SK-N-MC (cell line): ENCODE measurements around the gene CPVL.

ENCODE experiments used
- DNase-seq: peaks from one replicate; pipeline ENCODE4 v3.0.0-alpha.2; 2011; ENCODE audit warnings: low read depth, low spot score
- H3K27ac ChIP-seq: fragments of 200-600 bp; sonication (generic); 2 replicates; pipeline ENCODE4 v1.5.1; 2016; ENCODE audit warnings: mixed run types
- H3K36me3 ChIP-seq: fragments of 200-600 bp; sonication (generic); 2 replicates; pipeline ENCODE4 v1.6.1; 2017; ENCODE audit warnings: antibody characterized with exemption, low read length, mixed read lengths; ENCODE audit not compliant: insufficient read depth
- H3K4me3 ChIP-seq: fragments of 200-600 bp; sonication (generic); 2 replicates; pipeline ENCODE4 v1.5.1; 2016
- H3K9ac ChIP-seq: fragments of 200-600 bp; sonication (generic); 2 replicates; pipeline ENCODE4 v1.8.0; 2017; ENCODE audit warnings: mixed run types, mixed read lengths; ENCODE audit not compliant: insufficient read length
- H3K9me3 ChIP-seq: fragments of 200-600 bp; sonication (generic); 2 replicates; pipeline ENCODE4 v1.6.1; 2017; ENCODE audit warnings: low read depth, mild to moderate bottlenecking, antibody characterized with exemption, low read length, moderate library complexity, mixed read lengths
- EZH2 ChIP-seq: fragments of 200-600 bp; sonication (generic); IDR thresholded peaks from one replicate; pipeline ENCODE4 v1.6.1; 2017; ENCODE audit warnings: antibody characterized with exemption
- FOXP2 ChIP-seq: optimal IDR thresholded peaks from 2 replicates; pipeline ENCODE3; 2011; ENCODE audit warnings: mild to moderate bottlenecking, moderate library complexity; ENCODE audit not compliant: insufficient read depth; ENCODE audit errors: extremely low read length, control extremely low read depth
- POLR2AphosphoS5 ChIP-seq: IDR thresholded peaks from 2 replicates; pipeline ENCODE4 v1.6.1; 2012; ENCODE audit warnings: mild to moderate bottlenecking, low read depth, low read length, borderline replicate concordance

The CPVL gene

DNA sequence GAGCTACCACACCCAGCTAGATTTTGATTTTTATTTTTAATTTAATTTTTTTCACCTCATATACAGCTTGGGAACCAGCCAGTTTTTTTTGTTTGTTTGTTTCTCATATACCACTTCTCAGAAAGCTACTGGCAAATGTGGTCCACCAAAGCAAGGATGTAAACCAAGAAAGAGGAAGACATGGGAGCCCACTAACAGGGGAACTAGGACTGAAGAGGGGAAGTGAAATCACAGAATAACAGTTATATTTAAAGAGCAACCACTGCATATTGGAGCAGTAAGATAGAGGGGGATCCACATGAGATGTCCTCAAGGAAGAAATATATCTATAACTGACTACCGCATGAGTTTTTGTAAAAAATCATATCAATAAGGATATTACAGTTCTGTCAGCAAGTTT, 10.5 kb downstream of the CPVL start:
- no peak for DNase-seq
- Histone ChIP-seq H3K27ac (no peak overlapping the region), H3K4me3 (no peak overlapping the region), H3K36me3 (no peaks in the 10 kb centered on the region), H3K9ac (no peak overlapping the region), H3K9me3 (peaks cover 2% of the 10 kb centered on the region; the same call in 1 of the 2 replicates)
- TF ChIP-seq FOXP2 (no peak), EZH2 (no peak), POLR2AphosphoS5 (no peak)

DNA sequence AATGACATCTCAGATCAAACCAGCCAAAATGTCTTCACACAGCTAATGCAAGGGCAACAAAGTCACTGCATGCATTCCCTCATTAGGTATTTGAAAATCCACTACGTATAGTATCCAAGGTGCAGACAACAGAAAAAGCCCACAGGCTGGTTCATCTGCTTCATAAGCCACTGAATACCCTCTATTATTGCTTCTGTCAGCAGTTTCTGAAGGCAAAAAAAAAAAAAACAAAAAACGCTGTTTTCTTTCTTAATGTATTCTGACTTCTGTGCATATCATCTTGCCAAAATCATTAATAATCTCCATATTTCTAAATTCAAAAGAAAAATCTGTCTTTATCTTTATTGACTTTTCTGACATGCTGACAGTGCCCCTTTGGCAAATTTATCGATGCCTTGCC, 13.4 kb downstream of the CPVL start:
- Histone ChIP-seq H3K4me3 (peak overlapping the region; percentile 16; the same call in 1 of the 2 replicates), H3K9ac (no peak overlapping the region), H3K9me3 (peaks cover 2% of the 10 kb centered on the region; the same call in 1 of the 2 replicates), H3K36me3 (no peaks in the 10 kb centered on the region), H3K27ac (peak overlapping the region; percentile 4; the same call in 1 of the 2 replicates)
- TF ChIP-seq EZH2 (no peak), FOXP2 (no peak), POLR2AphosphoS5 (no peak)
- DNase-seq, result no peak

DNA sequence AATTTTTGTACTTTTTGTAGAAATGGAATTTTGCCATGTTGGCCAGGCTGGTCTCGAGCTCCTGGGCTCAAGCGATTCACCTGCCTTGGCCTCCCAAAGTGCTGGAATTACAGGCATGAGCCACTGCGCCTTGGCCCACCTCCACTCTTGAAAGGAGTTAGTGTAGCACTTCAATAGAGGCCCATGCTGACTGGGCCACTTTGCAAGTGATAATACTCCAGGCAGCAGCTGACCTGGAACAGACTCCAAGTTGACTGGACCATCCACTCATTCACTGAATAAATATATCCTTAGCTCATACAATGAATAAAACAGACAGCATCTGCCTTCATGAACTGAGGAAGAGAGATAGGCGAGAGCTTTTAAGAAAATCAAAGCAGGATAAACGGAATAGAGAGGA, 14.7 kb downstream of the CPVL start:
- Histone ChIP-seq H3K36me3 (no peaks in the 10 kb centered on the region), H3K9ac (no peak overlapping the region), H3K9me3 (peaks cover 2% of the 10 kb centered on the region; the same call in 1 of the 2 replicates), H3K27ac (no peak overlapping the region), H3K4me3 (no peak overlapping the region)
- DNase-seq, result no peak
- no peak for TF ChIP-seq POLR2AphosphoS5
- TF ChIP-seq EZH2, result no peak
- no peak for TF ChIP-seq FOXP2

DNA sequence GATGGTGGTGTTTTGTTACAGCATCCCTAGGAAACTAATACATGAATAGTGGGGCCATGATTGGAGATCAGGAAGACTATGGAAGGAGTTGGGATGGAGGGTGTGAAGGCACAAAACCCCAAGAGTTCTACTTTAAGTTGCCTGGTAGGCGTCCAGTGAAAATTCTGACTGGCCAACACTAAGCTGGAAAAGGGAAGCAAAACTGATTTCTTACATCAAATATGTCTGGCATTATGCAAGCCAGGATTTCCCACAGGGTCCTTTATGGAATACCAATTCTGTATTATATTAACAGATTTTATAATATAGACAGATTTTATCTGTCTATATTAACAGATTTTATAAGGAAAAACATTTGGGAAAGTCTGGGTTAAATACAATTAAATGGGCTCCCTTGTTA, 16.2 kb downstream of the CPVL start:
- H3K4me3 ChIP-seq, result no peak overlapping the region
- TF ChIP-seq EZH2 (no peak), POLR2AphosphoS5 (no peak), FOXP2 (no peak)
- H3K9me3 ChIP-seq, result no peaks in the 10 kb centered on the region
- no peaks in the 10 kb centered on the region for H3K36me3 ChIP-seq
- DNase-seq, result no peak
- H3K27ac ChIP-seq, result no peak overlapping the region
- no peak overlapping the region for H3K9ac ChIP-seq

DNA sequence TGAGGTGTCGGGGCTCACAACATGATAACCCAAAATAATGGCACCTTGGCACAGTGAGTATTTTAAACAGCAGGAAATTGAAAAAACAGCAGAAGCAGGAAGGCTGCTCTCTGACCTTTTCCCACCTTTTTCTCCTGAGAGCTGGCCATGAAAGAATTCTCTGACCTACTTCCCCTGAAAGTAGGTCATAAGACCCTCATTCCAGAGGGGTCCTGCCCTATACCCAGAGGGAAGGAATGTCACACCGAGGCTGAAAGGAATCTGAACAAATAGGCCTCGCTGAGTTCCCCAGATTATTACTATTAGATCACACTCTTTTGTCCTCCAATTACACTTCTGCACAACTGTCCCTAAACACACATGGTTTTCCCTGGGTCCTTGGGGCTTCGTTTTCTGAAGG, 18.8 kb downstream of the CPVL start:
- Histone ChIP-seq H3K27ac (no peak overlapping the region), H3K36me3 (no peaks in the 10 kb centered on the region), H3K9ac (no peak overlapping the region), H3K9me3 (no peaks in the 10 kb centered on the region), H3K4me3 (no peak overlapping the region)
- TF ChIP-seq EZH2 (no peak), POLR2AphosphoS5 (no peak), FOXP2 (no peak)
- DNase-seq, result no peak

DNA sequence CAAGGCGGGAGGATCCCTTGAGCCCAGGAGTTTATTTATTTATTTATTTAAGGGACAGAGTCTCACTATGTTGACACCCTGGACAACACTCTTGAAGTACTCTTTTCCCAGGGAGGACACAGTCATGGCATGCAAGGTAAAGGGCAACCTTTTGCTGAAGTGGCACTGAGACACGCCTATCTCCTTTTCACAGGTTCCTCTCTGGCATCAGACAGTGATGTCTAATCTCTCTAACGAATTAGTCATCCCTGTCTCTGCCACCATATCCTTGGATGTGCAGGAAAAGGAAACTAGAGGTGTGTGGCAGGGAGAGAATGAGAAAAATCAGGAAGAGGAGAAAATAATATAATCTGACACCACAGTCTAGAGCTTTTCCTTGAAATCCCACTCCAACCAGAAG, 19.5 kb downstream of the CPVL start:
- Histone ChIP-seq H3K27ac (no peak overlapping the region), H3K9ac (no peak overlapping the region), H3K4me3 (no peak overlapping the region), H3K36me3 (no peaks in the 10 kb centered on the region), H3K9me3 (no peaks in the 10 kb centered on the region)
- TF ChIP-seq EZH2 (no peak), FOXP2 (no peak)
- no peak for DNase-seq

DNA sequence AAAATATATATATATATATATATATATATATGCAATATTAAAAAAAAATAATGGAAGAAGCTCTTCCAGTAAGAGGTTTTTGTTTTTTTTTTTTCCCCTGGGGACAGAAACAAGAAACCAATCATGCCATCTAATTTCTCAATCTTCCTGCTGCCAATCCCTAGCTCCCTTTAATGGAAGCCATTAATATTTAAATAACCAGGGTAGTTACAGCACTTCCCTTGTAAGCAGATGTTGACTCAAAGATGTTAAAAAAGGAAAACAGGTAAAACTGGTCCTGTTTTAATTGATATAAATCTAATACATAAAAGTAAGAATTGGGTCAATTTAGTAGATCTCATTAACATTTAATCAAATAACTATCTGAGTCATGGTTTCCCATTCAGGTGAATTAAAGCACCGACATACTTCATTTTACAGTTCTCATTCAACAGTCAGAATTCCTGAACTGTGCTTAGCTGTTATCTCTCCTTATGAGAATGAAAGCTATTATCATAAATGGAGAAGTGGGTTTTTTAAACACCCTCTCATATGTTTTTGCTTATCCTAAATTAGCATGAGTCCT, 22.6 kb downstream of the CPVL start:
- no peak for DNase-seq
- Histone ChIP-seq H3K9ac (no peak overlapping the region), H3K4me3 (no peak overlapping the region; the same call in 1 of the 2 replicates), H3K36me3 (peaks cover 4% of the 10 kb centered on the region; the same call in 1 of the 2 replicates), H3K9me3 (no peaks in the 10 kb centered on the region), H3K27ac (peak overlapping the region; percentile 46; the same call in 1 of the 2 replicates)
- TF ChIP-seq EZH2 (no peak), FOXP2 (no peak)

DNA sequence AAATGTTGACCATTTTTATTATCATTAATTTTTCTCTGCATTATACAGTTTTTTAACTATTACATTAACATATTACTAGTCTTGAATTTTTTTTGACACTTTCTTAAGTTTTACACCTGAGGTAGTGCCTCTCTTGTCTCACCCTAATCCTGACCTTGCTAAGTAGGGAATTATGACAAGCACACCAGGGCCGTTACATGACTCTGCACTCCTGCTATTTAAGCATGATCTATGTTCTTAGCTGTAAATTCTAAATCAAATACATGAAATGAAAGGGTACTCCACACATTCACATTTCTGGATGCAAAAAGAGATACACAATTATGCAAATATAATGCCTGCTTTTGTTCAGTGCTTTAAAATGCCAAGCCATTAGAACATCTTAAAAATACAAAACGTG, 23.6 kb downstream of the CPVL start:
- no peak for DNase-seq
- TF ChIP-seq POLR2AphosphoS5 (no peak), FOXP2 (no peak), EZH2 (no peak)
- Histone ChIP-seq H3K9ac (no peak overlapping the region), H3K4me3 (no peak overlapping the region), H3K36me3 (peaks cover 10% of the 10 kb centered on the region), H3K9me3 (no peaks in the 10 kb centered on the region), H3K27ac (no peak overlapping the region)

DNA sequence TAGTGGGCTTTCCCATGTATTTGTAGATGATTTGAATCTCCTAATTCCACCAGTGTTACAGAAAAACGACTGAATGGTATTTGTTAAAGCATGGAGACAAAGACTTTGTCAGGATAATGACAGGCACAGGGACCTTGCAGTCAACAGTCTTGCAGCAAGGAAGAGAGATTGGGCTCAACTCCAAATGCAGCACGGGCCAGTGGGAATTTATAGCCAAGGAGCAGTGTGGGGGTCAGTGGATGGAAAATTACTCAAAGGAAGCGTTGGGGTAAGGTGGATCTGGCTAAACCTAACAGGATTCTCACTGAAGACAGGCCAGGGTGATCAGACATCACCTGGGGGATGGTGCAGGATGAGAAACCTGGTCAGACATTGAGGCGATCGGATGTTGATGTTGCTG, 24.3 kb downstream of the CPVL start:
- Histone ChIP-seq H3K4me3 (no peak overlapping the region), H3K36me3 (peaks cover 10% of the 10 kb centered on the region), H3K9ac (no peak overlapping the region), H3K9me3 (no peaks in the 10 kb centered on the region), H3K27ac (no peak overlapping the region)
- no peak for TF ChIP-seq EZH2
- no peak for TF ChIP-seq FOXP2
- no peak for TF ChIP-seq POLR2AphosphoS5
- DNase-seq, result no peak

DNA sequence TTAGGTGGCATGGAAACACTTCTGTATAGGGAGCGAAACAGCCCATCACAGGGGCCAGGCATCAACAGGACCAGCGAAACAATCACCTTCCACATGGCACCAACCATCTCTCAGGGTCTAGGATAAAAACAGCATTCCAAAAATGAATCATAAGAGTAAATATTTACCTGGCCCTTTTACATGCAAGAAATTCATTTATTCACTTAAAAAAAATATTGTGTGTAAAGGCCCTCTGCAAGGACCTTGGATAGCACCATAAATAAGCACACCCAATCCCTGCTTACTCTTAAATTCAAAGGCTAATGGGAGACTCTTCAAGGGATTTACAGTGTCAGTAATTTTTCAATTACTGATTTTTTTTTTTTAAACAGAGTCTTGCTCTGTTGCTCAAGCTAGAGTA, 25.4 kb downstream of the CPVL start:
- peaks cover 10% of the 10 kb centered on the region for H3K36me3 ChIP-seq
- H3K9me3 ChIP-seq, result no peaks in the 10 kb centered on the region
- H3K27ac ChIP-seq, result no peak overlapping the region
- H3K9ac ChIP-seq, result no peak overlapping the region
- DNase-seq, result no peak
- no peak overlapping the region for H3K4me3 ChIP-seq
- TF ChIP-seq POLR2AphosphoS5 (no peak), FOXP2 (no peak), EZH2 (no peak)
